Ishikawa (cell line): ENCODE measurements around the gene DENND4B.

Source experiments
- CEBPB ChIP-seq: IDR thresholded peaks from 2 replicates; pipeline ENCODE4 v1.6.1; 2012
- EGR1 ChIP-seq: IDR thresholded peaks from 2 replicates; pipeline ENCODE4 v1.6.1; 2012
- EP300 ChIP-seq: IDR thresholded peaks from 2 replicates; pipeline ENCODE4 v1.6.1; 2012; ENCODE audit warnings: borderline replicate concordance
- FOXM1 ChIP-seq: IDR thresholded peaks from 2 replicates; pipeline ENCODE4 v1.6.1; 2012; ENCODE audit warnings: low read depth, borderline replicate concordance
- NFIC ChIP-seq: IDR thresholded peaks from 2 replicates; pipeline ENCODE4 v1.6.1; 2012
- RAD21 ChIP-seq: IDR thresholded peaks from 2 replicates; pipeline ENCODE4 v1.6.1; 2012; ENCODE audit warnings: low read depth
- YY1 ChIP-seq: IDR thresholded peaks from 2 replicates; pipeline ENCODE4 v1.6.1; 2012; ENCODE audit warnings: low read depth
- ZBTB7A ChIP-seq: IDR thresholded peaks from 2 replicates; pipeline ENCODE4 v1.6.1; 2012; ENCODE audit warnings: low read depth
- TF ChIP-seq, protein P1 (sequence below): IDR thresholded peaks from 2 replicates; pipeline ENCODE4 v1.6.1; 2012
- TF ChIP-seq, protein P2 (sequence below): IDR thresholded peaks from 2 replicates; pipeline ENCODE4 v1.6.1; 2012; ENCODE audit warnings: low read depth, mild to moderate bottlenecking

DNA sequence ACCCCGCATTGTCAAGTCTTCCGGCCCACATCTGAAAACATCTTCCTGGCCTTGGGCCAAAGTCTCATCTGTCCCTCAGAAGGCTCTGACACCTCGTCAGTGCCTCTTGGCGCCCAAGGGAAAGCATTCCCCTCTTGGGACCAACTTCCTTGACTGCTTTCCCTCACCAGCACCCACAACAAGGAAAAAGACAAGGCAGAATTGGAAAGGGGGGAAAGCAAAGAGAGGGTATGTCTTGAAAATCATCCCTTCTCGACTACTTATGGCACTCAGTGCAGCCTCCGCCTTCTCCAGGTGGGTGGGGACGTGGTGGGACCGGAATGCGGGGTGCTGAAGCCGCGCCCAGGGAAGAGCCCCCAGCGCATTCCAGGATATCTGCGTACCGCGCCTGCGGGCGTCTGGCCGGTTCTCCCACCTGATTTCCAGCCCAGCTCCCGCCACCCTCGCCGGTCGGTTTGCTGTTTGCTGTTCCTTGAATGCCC lies 17.4 kb upstream of the DENND4B start:
- TF ChIP-seq EGR1 (no peak), RAD21 (no peak), FOXM1 (no peak), YY1 (no peak), CEBPB (no peak), ZBTB7A (no peak), EP300 (no peak), NFIC (peak; percentile 75)
- TF ChIP-seq, protein P1, sequence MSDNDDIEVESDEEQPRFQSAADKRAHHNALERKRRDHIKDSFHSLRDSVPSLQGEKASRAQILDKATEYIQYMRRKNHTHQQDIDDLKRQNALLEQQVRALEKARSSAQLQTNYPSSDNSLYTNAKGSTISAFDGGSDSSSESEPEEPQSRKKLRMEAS: no peak; the same call in 1 of the 2 replicates
- TF ChIP-seq, protein P2, sequence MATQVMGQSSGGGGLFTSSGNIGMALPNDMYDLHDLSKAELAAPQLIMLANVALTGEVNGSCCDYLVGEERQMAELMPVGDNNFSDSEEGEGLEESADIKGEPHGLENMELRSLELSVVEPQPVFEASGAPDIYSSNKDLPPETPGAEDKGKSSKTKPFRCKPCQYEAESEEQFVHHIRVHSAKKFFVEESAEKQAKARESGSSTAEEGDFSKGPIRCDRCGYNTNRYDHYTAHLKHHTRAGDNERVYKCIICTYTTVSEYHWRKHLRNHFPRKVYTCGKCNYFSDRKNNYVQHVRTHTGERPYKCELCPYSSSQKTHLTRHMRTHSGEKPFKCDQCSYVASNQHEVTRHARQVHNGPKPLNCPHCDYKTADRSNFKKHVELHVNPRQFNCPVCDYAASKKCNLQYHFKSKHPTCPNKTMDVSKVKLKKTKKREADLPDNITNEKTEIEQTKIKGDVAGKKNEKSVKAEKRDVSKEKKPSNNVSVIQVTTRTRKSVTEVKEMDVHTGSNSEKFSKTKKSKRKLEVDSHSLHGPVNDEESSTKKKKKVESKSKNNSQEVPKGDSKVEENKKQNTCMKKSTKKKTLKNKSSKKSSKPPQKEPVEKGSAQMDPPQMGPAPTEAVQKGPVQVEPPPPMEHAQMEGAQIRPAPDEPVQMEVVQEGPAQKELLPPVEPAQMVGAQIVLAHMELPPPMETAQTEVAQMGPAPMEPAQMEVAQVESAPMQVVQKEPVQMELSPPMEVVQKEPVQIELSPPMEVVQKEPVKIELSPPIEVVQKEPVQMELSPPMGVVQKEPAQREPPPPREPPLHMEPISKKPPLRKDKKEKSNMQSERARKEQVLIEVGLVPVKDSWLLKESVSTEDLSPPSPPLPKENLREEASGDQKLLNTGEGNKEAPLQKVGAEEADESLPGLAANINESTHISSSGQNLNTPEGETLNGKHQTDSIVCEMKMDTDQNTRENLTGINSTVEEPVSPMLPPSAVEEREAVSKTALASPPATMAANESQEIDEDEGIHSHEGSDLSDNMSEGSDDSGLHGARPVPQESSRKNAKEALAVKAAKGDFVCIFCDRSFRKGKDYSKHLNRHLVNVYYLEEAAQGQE: no peak
